AG04450 (cell line): ENCODE measurements around the gene HIVEP3. TPM values are rescaled to one million over a fixed set of nuclear protein-coding genes. Genes with fewer than 3 reads are reported as not detected.

Experiments used
- CTCF ChIA-PET: fragments of 300-600, 350-600 bp; formaldehyde crosslinking; extraction: SDS; loops from one replicate; lab custom pipeline; 2022; ENCODE audit warnings: antibody characterized with exemption, inconsistent platforms; lab: Charles Lee
- POLR2A ChIA-PET: fragments of 350-600 bp; formaldehyde crosslinking; extraction: SDS; loops from one replicate; lab custom pipeline; 2021; ENCODE audit warnings: antibody characterized with exemption, inconsistent platforms; lab: Yijun Ruan, JAX
- DNase-seq: peaks from one replicate; pipeline ENCODE4 v3.0.0-alpha.2; 2011; ENCODE audit warnings: low read depth, low spot score
- H3K27ac ChIP-seq: one replicate; pipeline ENCODE4 v1.5.1; 2012; ENCODE audit warnings: low read depth, low read length, control low read depth
- H3K27me3 ChIP-seq: one replicate; pipeline ENCODE4 v1.6.0; 2012; ENCODE audit warnings: low read length; ENCODE audit not compliant: control insufficient read depth, insufficient read depth
- H3K4me3 ChIP-seq: 2 replicates; pipeline ENCODE4 v1.5.1; 2011; ENCODE audit warnings: mild to moderate bottlenecking, low read depth, low read length, control low read depth
- H3K9me3 ChIP-seq: 2 replicates; pipeline ENCODE4 v1.5.1; 2012; ENCODE audit warnings: low read length; ENCODE audit not compliant: control insufficient read depth, insufficient read depth
- polyA plus RNA-seq: library from polyadenylated mRNA; depleted of rRNA; stranded (reverse); fragments of >200 nt; gene quantifications from 2 replicates; pipeline ENCODE4 v1.2.3, GENCODE V29; 2011
- TF ChIP-seq, protein P1 (sequence below): IDR thresholded peaks from 2 replicates; pipeline ENCODE4 v1.5.1; 2011; ENCODE audit warnings: low read depth, low read length, control low read depth, inconsistent platforms

Gene HIVEP3
- polyA plus RNA-seq, 1 experiment, result 4.8 TPM

- DNase-seq, result no peak
- H3K27ac ChIP-seq, result no peak overlapping the region
These were observed 251.6 kb downstream of the HIVEP3 start for GRCh38 chr1:41666981-41667631.

GRCh38 chr1:41665962-41666917 lies 252.5 kb downstream of the HIVEP3 start:
- Histone ChIP-seq H3K4me3 (no peak overlapping the region), H3K27ac (no peak overlapping the region), H3K9me3 (no peaks in the 10 kb centered on the region), H3K27me3 (no peaks in the 10 kb centered on the region)
- POLR2A ChIA-PET, result interaction anchor here (0.6 to 1.0 kb wide), 4 partner anchors 12 to 1301 kb away, joined by 3 to 7 read pairs (median 4); no protein-coding TSS in a partner anchor
- no peak for DNase-seq
- TF ChIP-seq, protein P1, sequence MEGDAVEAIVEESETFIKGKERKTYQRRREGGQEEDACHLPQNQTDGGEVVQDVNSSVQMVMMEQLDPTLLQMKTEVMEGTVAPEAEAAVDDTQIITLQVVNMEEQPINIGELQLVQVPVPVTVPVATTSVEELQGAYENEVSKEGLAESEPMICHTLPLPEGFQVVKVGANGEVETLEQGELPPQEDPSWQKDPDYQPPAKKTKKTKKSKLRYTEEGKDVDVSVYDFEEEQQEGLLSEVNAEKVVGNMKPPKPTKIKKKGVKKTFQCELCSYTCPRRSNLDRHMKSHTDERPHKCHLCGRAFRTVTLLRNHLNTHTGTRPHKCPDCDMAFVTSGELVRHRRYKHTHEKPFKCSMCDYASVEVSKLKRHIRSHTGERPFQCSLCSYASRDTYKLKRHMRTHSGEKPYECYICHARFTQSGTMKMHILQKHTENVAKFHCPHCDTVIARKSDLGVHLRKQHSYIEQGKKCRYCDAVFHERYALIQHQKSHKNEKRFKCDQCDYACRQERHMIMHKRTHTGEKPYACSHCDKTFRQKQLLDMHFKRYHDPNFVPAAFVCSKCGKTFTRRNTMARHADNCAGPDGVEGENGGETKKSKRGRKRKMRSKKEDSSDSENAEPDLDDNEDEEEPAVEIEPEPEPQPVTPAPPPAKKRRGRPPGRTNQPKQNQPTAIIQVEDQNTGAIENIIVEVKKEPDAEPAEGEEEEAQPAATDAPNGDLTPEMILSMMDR, result no peak
- CTCF ChIA-PET, result no interaction called here

More at GRCh38 chr1:41666981-41667631, 251.6 kb downstream of the HIVEP3 start:
- no peak overlapping the region for H3K4me3 ChIP-seq
- no peaks in the 10 kb centered on the region for H3K9me3 ChIP-seq
- TF ChIP-seq, protein P1, result no peak
- ChIA-PET CTCF (no interaction called here), POLR2A (no interaction called here)
- no peaks in the 10 kb centered on the region for H3K27me3 ChIP-seq

DNA sequence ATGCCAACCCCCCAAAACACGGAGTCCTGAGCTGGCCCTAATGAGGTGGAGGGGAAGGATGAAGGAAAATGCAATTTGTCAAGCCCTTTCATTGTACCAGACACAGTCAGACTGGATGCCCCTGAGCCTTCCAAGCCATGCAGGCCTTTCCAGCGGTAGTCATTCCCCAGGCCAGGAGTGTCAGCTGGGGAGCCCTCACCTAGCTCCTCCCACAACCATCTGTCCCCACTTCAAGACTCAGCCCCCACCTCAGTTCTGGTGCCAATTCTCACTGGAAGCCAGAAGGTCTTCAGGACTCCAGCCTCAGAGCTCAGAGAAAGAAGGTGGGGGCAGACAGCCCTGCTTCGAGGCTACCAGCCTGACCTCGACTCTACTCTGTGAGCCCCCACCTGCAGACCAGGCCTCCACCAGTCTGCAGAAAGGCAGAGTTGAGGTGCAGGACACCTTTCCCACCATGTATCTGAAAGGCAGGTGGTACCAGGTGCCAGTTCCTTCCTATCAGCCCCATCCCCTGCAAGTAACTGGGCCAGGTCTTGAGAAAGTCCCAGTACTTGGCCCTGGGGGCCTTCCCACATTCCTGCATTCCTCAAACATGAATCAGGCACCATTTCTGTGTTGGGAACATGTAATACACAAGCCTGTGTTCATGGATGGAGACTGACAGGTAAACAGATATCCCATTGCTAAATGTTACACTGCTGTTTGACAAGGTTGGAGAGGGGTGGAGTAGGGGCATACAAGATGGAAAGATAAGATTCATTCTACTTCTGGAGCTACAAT lies 253.7 kb downstream of the HIVEP3 start:
- H3K9me3 ChIP-seq, result no peaks in the 10 kb centered on the region
- H3K27ac ChIP-seq, result peak overlapping the region; percentile 21
- H3K4me3 ChIP-seq, result no peak overlapping the region
- DNase-seq, result no peak
- POLR2A ChIA-PET, result interaction anchor here (1.0 kb wide), 1 partner anchor 13 kb away, joined by 7 read pairs; no protein-coding TSS in a partner anchor
- CTCF ChIA-PET, result no interaction called here
- H3K27me3 ChIP-seq, result no peaks in the 10 kb centered on the region
- TF ChIP-seq, protein P1, result no peak

DNA sequence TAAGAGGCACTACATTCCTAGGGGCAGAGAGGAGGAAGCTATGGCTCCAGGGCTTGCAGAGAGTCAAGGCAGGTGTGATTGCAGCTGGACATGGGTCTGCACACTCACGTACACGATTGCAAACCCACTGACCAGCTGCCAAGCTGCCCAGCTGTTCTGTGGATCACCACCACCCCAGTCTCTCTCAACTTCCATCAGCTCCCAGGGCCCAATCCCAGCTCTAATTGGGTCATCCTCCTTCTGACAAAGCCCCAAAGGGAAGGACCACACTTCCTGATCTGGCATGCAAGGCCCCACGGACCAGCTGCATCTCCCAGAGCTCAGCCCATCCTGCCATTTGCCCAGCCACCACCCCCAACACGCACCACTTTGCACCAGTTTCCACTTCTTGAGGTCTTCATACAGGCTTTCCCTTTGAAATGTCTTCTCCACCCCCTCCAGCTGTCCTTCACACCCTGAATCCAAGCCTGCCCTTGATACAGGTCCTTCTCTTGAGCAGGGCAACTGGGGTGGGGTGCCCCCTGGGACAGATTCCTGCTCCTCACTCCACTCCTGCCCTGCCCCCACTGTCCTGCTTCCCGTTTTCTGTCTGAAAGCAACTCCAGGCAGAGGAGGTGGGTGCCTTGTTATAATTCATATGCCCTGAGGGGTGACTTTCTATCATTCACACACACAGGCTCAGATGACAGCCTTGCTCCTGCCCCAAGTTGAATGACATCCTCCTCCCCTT lies 254.9 kb downstream of the HIVEP3 start:
- H3K9me3 ChIP-seq, result no peaks in the 10 kb centered on the region
- H3K27ac ChIP-seq, result peak overlapping the region; percentile 21
- TF ChIP-seq, protein P1, result no peak
- DNase-seq, result no peak
- ChIA-PET CTCF (no interaction called here), POLR2A (interaction anchor here (3.0 kb wide), 1 partner anchor 9 kb away, joined by 18 read pairs; no protein-coding TSS in a partner anchor)
- no peaks in the 10 kb centered on the region for H3K27me3 ChIP-seq
- H3K4me3 ChIP-seq, result no peak overlapping the region
